Measurements from ENCODE around the gene SNAPC2. TPM values are rescaled to one million over a fixed set of nuclear protein-coding genes. Genes with fewer than 3 reads are reported as not detected.

The SNAPC2 gene
- total RNA-seq, 1 donor from 2014 or later = 17.4 TPM

DNA sequence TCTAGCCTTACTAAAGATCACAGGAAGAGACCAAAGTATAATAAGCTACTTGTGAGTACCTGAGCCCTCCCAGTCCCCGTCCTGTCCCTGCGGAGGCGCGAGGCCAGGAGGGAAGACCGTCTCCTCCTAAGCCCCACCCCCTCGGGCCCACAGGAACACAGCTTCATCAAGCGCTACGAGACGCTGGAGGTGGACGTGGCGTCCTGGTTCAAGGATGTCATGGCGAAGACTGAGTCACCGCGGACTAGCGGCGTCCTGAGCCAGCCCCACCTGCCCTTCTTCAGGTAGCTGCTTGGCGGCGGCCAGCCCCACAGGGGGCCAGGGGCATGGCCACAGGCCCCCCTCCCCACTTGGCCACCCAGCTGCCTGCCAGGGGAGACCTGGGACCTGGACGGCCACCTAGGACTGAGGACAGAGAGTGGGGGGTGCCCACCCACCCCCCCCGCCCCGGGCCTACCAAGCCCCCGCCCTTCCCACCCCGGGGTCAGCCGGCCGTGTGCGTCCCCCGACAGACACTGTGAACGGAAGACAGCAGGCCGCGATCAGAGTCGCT, 7.9 kb upstream of the SNAPC2 start:
- DNase-seq (ENCODE audit: extremely low spot score in 2 of 2) = no peak
- Histone ChIP-seq H3K27me3 (no peaks in the 10 kb centered on the region), H3K36me3 (peaks cover 0 to 41% of the 10 kb centered on the region in 2 donors), H3K4me3 (no peak overlapping the region), H3K4me1 (peaks cover 30% of the 10 kb centered on the region), H3K27ac (no peak overlapping the region), H3K9me3 (no peaks in the 10 kb centered on the region)
- intact Hi-C loops (cut with DNase I) = loop anchor here (10.0 kb wide), 1 partner anchor 93 kb away; the partner anchor contains the start of gene ELAVL1
- TF ChIP-seq, protein P1, sequence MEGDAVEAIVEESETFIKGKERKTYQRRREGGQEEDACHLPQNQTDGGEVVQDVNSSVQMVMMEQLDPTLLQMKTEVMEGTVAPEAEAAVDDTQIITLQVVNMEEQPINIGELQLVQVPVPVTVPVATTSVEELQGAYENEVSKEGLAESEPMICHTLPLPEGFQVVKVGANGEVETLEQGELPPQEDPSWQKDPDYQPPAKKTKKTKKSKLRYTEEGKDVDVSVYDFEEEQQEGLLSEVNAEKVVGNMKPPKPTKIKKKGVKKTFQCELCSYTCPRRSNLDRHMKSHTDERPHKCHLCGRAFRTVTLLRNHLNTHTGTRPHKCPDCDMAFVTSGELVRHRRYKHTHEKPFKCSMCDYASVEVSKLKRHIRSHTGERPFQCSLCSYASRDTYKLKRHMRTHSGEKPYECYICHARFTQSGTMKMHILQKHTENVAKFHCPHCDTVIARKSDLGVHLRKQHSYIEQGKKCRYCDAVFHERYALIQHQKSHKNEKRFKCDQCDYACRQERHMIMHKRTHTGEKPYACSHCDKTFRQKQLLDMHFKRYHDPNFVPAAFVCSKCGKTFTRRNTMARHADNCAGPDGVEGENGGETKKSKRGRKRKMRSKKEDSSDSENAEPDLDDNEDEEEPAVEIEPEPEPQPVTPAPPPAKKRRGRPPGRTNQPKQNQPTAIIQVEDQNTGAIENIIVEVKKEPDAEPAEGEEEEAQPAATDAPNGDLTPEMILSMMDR (IDR thresholded peaks at IDR 0.05) = no peak
- TF ChIP-seq POLR2AphosphoS5 (IDR thresholded peaks at IDR 0.05; ENCODE audit: insufficient read depth in 1 of 2, low read depth in 1 of 2) (no peak), POLR2A (IDR thresholded peaks at IDR 0.05) (no peak)

DNA sequence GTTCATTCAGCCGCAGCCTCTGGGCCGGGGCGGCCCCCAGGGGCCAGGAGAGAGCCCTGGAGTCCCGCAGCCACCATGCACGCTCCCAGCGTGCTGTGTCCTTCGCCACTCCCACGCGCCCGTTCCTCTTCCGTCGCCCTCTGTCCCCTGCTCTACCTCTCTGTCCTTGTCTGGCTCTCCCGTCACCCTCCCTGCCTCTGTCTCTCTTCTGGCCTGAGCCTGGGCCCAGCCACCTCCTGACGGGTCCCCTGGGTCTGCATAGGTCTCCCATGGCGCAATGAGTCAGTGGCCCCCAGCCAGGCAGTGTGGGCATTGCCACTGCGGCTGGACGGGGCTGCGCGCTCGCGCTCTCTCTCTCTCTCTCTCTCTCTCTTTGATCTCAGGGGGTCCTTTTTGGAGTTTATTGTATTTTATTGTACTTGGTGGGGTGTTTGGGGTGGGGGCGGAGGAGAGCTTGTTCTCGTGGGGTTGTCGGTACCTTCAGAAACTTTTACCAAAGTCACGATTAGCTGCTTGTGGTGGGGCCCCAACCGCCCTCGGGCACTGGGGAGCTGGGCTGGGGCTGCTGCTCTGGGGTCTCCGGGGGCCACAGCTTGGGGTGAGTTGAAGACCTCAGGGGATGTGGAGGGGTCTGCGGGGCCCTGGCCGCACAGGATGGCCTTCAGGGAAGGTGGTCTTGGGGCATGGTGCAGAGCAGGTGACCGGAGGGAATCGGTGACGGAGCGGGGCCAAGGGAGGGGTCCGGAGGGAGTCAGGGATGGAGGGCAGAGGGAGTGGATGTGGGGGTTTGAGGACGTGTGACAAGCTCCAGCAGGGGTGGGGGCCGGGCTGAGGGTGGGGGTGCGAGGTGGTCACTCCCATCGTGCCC, 7.2 kb upstream of the SNAPC2 start:
- no peak overlapping the region for H3K27ac ChIP-seq
- TF ChIP-seq, protein P1 (IDR thresholded peaks at IDR 0.05) = no peak
- TF ChIP-seq POLR2AphosphoS5 (IDR thresholded peaks at IDR 0.05; ENCODE audit: insufficient read depth in 1 of 2, low read depth in 1 of 2) (no peak), POLR2A (IDR thresholded peaks at IDR 0.05) (no peak)
- no peak for DNase-seq (ENCODE audit: extremely low spot score in 2 of 2)
- H3K9me3 ChIP-seq = no peaks in the 10 kb centered on the region
- intact Hi-C loops (cut with DNase I) = loop anchor here (10.0 kb wide), 1 partner anchor 92 kb away; the partner anchor contains the start of gene ELAVL1
- no peaks in the 10 kb centered on the region for H3K27me3 ChIP-seq
- peaks cover 0 to 41% of the 10 kb centered on the region in 2 donors for H3K36me3 ChIP-seq
- no peak overlapping the region for H3K4me3 ChIP-seq
- H3K4me1 ChIP-seq = peaks cover 30% of the 10 kb centered on the region

DNA sequence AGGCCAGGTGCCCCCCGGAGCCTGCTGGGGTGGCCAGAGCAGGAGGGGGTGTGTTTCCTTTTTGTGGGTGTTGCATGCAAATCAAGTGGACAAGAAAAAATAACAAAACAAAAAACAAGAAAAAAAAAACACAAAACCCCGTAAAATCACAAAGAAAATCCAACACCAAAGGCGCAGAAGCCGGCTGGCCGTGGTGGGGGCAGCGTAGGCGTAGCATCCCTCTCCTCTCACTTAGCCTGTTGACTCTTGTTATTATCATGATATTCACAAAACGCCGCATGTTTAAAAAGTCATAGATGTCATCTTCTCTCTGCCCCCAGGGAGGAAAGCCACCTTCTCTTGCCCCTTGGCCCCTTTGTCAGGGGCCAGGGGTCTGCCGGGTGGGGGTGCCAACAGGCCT, 6.5 kb upstream of the SNAPC2 start:
- DNase-seq (ENCODE audit: extremely low spot score in 2 of 2) = no peak
- TF ChIP-seq, protein P1 (IDR thresholded peaks at IDR 0.05) = no peak
- TF ChIP-seq POLR2AphosphoS5 (IDR thresholded peaks at IDR 0.05; ENCODE audit: insufficient read depth in 1 of 2, low read depth in 1 of 2) = no peak
- no peak for TF ChIP-seq POLR2A (IDR thresholded peaks at IDR 0.05)
- H3K9me3 ChIP-seq = no peaks in the 10 kb centered on the region
- no peak overlapping the region for H3K27ac ChIP-seq
- H3K4me3 ChIP-seq = no peak overlapping the region
- peaks cover 0 to 41% of the 10 kb centered on the region in 2 donors for H3K36me3 ChIP-seq
- H3K27me3 ChIP-seq = no peaks in the 10 kb centered on the region
- intact Hi-C loops (cut with DNase I) = loop anchor here (10.0 kb wide), 1 partner anchor 91 kb away; the partner anchor contains the start of gene ELAVL1
- H3K4me1 ChIP-seq = peaks cover 31% of the 10 kb centered on the region

DNA sequence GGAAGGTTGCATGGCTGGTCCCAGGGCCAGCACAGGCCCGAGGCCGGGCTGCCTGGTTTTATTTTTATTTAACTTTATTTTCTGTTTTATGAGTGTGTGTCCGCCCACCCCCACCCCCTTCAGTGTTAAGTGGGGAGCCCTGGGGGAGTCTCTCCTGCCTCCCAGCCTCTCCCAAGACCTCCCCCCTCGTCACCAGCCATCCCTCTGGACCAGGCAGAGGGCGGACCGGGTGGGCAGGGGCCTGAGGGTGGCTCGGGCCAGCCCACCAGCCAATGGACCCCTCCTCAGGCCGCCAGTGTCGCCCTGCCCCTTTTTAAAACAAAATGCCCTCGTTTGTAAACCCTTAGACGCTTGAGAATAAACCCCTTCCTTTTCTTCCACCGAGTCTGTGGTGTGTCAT, 6.0 kb upstream of the SNAPC2 start:
- no peaks in the 10 kb centered on the region for H3K9me3 ChIP-seq
- no peak overlapping the region for H3K4me3 ChIP-seq
- H3K27ac ChIP-seq = no peak overlapping the region
- no peaks in the 10 kb centered on the region for H3K27me3 ChIP-seq
- intact Hi-C loops (cut with DNase I) = loop anchor here (10.0 kb wide), 1 partner anchor 91 kb away; the partner anchor contains the start of gene ELAVL1
- no peak for DNase-seq (ENCODE audit: extremely low spot score in 2 of 2)
- peaks cover 0 to 41% of the 10 kb centered on the region in 2 donors for H3K36me3 ChIP-seq
- peaks cover 36% of the 10 kb centered on the region for H3K4me1 ChIP-seq
- TF ChIP-seq POLR2AphosphoS5 (IDR thresholded peaks at IDR 0.05; ENCODE audit: insufficient read depth in 1 of 2, low read depth in 1 of 2) = no peak
- TF ChIP-seq, protein P1 (IDR thresholded peaks at IDR 0.05) = no peak
- TF ChIP-seq POLR2A (IDR thresholded peaks at IDR 0.05) = no peak
